K562 (cell line): ENCODE data around the gene GRIN1. TPM values are rescaled to one million over a fixed set of nuclear protein-coding genes. Genes with fewer than 3 reads are reported as not detected.

Experiments used
- ATAC-seq: fragments of 200-7000 bp; cut with Tn5 transposase; 3 replicates; pipeline ENCODE4 v1.9.1; 2020; ENCODE audit warnings: moderate library complexity
- BruUV-seq: library from RNA; stranded (reverse); fragments of 400-500 nt; replicated peaks from 2 replicates; lab custom pipeline; 2021; lab: Mats Ljungman, UMichigan
- CTCF ChIA-PET: fragments of 300-600 bp; formaldehyde crosslinking; extraction: SDS; loops from one replicate; lab custom pipeline; 2021; ENCODE audit warnings: low intra/inter-chr PET ratio; lab: Yijun Ruan, JAX
- POLR2A ChIA-PET: fragments of 300-600, 350-650 bp; sonication (Branson Sonifier 250); formaldehyde crosslinking; extraction: SDS; loops from one replicate; lab custom pipeline; 2021; ENCODE audit warnings: antibody characterized with exemption, inconsistent platforms; lab: Yijun Ruan, JAX
- DNase-seq, 4 experiments: peaks; one replicate each; pipeline versions ENCODE4 v3.0.0 to v3.0.0-alpha.2; 2011 to 2018; ENCODE audit warnings: low spot score in 3 of 4, mixed read lengths in 3 of 4; ENCODE audit errors: extremely low read depth in 1 of 4
- FAIRE-seq: peaks from 2 replicates; lab custom pipeline; 2011; peaks lifted over from hg19 to GRCh38; lab: Jason Lieb, UNC
- H2AFZ ChIP-seq: 2 replicates; pipeline ENCODE4 v1.6.0; 2011; ENCODE audit warnings: low read depth, low read length, control low read depth, inconsistent platforms
- H3K27ac ChIP-seq: fragments of 200-600 bp; 3 replicates; pipeline ENCODE4 v1.8.0; 2011; ENCODE audit warnings: low read depth, mild to moderate bottlenecking, control low read depth, inconsistent platforms, low read length, moderate library complexity, mixed read lengths; ENCODE audit errors: extremely low read depth
- H3K27me3 ChIP-seq, 2 experiments: fragments of 300-600 bp in 1 of 2; 2 replicates in 1 of 2; 3 replicates in 1 of 2; pipeline versions ENCODE4 v1.6.0 to v1.8.0; 2011; ENCODE audit warnings: inconsistent platforms in 2 of 2, low read length in 2 of 2, mild to moderate bottlenecking in 1 of 2, mixed read lengths in 1 of 2, moderate library complexity in 1 of 2; ENCODE audit not compliant: control insufficient read depth in 2 of 2, insufficient read depth in 2 of 2
- H3K36me3 ChIP-seq: fragments of 300-600 bp; 3 replicates; pipeline ENCODE4 v1.8.0; 2011; ENCODE audit warnings: mild to moderate bottlenecking, low read length, inconsistent platforms; ENCODE audit not compliant: control insufficient read depth, insufficient read depth
- H3K4me1 ChIP-seq, 2 experiments: fragments of 200-600 bp in 1 of 2; replicated peaks in 1 of 2; 2 replicates in 1 of 2; 3 replicates in 1 of 2; pipeline versions ENCODE4 v1.5.1 to v1.8.0; 2011; ENCODE audit warnings: inconsistent platforms in 2 of 2, low read length in 2 of 2, mild to moderate bottlenecking in 1 of 2, mixed read lengths in 1 of 2, moderate library complexity in 1 of 2; ENCODE audit not compliant: control insufficient read depth in 2 of 2, insufficient read depth in 2 of 2
- H3K4me2 ChIP-seq: 2 replicates; pipeline ENCODE4 v1.6.1; 2011; ENCODE audit warnings: low read length, control low read depth, inconsistent platforms, mixed read lengths; ENCODE audit not compliant: insufficient read depth
- H3K4me3 ChIP-seq: fragments of 200-600 bp; sonication (generic), shearing (Covaris generic); 2 replicates; pipeline ENCODE4 v1.5.1; 2016; ENCODE audit warnings: control low read depth, inconsistent platforms
- H3K79me2 ChIP-seq: fragments of 200-600 bp; 3 replicates; pipeline ENCODE4 v1.8.0; 2011; ENCODE audit warnings: low read length, inconsistent platforms; ENCODE audit not compliant: control insufficient read depth, insufficient read depth
- H3K9ac ChIP-seq, 2 experiments: 2 replicates each; pipeline versions ENCODE4 v1.6.0 to v1.6.1; 2011; ENCODE audit warnings: low read depth in 2 of 2, low read length in 2 of 2, control low read depth in 1 of 2, inconsistent platforms in 1 of 2, mild to moderate bottlenecking in 1 of 2, mixed read lengths in 1 of 2; ENCODE audit not compliant: insufficient read depth in 1 of 2
- H3K9me1 ChIP-seq: one replicate; pipeline ENCODE4 v1.6.0; 2011; ENCODE audit warnings: inconsistent platforms, mild to moderate bottlenecking, low read length, moderate library complexity; ENCODE audit not compliant: control insufficient read depth, insufficient read depth
- H3K9me3 ChIP-seq: replicated peaks from 2 replicates; pipeline ENCODE4 v1.5.1; 2011; ENCODE audit warnings: low read depth, low read length, inconsistent platforms; ENCODE audit not compliant: control insufficient read depth, insufficient read depth
- H4K20me1 ChIP-seq: replicated peaks from 2 replicates; pipeline ENCODE4 v1.6.1; 2011; ENCODE audit warnings: low read length, inconsistent platforms, mixed read lengths; ENCODE audit not compliant: control insufficient read depth, insufficient read depth
- CBFA2T2 ChIP-seq: fragments of 450-650 bp; conservative IDR thresholded peaks from 2 replicates; pipeline ENCODE4 v1.6.1; 2017; ENCODE audit warnings: mild to moderate bottlenecking
- CXXC5 ChIP-seq: fragments of 250-450 bp; sonication (Bioruptor Pico); IDR thresholded peaks from 2 replicates; pipeline ENCODE4 v1.8.0; 2022; ENCODE audit warnings: inconsistent platforms, mild to moderate bottlenecking, moderate library complexity
- ESRRB ChIP-seq: fragments of 250-450 bp; sonication (Bioruptor Pico); IDR thresholded peaks from 2 replicates; pipeline ENCODE4 v1.5.0; 2020; ENCODE audit warnings: mild to moderate bottlenecking, moderate library complexity, borderline replicate concordance
- MAZ ChIP-seq, 2 experiments: fragments of 450-650 bp in 1 of 2; sonication (generic) in 1 of 2; formaldehyde crosslinking; IDR thresholded peaks in 1 of 2; conservative IDR thresholded peaks in 1 of 2; 2 replicates each; pipeline versions ENCODE4 v1.4.0 to v1.5.0; 2020; ENCODE audit warnings: mild to moderate bottlenecking in 1 of 2, missing genetic modification reagents in 1 of 2
- RBFOX2 ChIP-seq: fragments of 200-400 bp; formaldehyde crosslinking; IDR thresholded peaks from 2 replicates; pipeline ENCODE4 v1.6.1; 2017; ENCODE audit warnings: low read depth, mild to moderate bottlenecking, low read length, moderate library complexity
- ZNF589 ChIP-seq: fragments of 200-800 bp; sonication (Bioruptor generic); IDR thresholded peaks from 2 replicates; pipeline ENCODE4 v1.6.1; 2016; ENCODE audit warnings: low read depth, missing genetic modification characterization, missing compliant biosample characterization
- ZNF830 ChIP-seq: fragments of 250-450 bp; sonication (Bioruptor Pico); IDR thresholded peaks from 2 replicates; pipeline ENCODE4 v1.5.0; 2021; ENCODE audit warnings: mild to moderate bottlenecking
- WGBS: fragments of 100-300 bp; shearing (Covaris generic); methylation state at CpG from one replicate; pipeline ENCODE4 v1.1.6; 2016; ENCODE audit warnings: low coverage, mixed read lengths; ENCODE audit not compliant: insufficient coverage; ENCODE audit errors: missing lambda C conversion rate; 5-methylcytosine and 5-hydroxymethylcytosine counted together
- in situ Hi-C: fragments of 300-500 bp; cut with MboI; formaldehyde crosslinking; loops from 4 replicates; pipeline ENCODE4 v1.15.0; 2018; ENCODE audit warnings: inconsistent platforms, mixed read lengths
- intact Hi-C: fragments of 100-400 bp; cut with micrococcal nuclease; formaldehyde crosslinking; loops from 2 replicates; pipeline ENCODE4 v1.14.2; 2022
- polyA plus RNA-seq, 8 experiments: library from polyadenylated mRNA; depleted of rRNA in 4 of 8; stranded (reverse) in 5 of 8; unstranded in 3 of 8; fragments of >200 nt; fragmentation: Nextera tagmentation in 2 of 8; fragmentation: Illumina TruSeq in 1 of 8; extraction: Ambion mirVana in 2 of 8; extraction: Trizol in 1 of 8; gene quantifications; 2 replicates each; pipeline versions ENCODE4 v1.2.1 to v1.2.3, GENCODE V29; 2011 to 2014; ENCODE audit warnings: inconsistent platforms in 1 of 8, missing spikeins in 1 of 8
- total RNA-seq, 7 experiments: library from RNA; depleted of rRNA in 6 of 7; stranded (reverse); fragments of >200 nt in 6 of 7; fragmentation: Illumina TruSeq in 2 of 7; extraction: Trizol in 2 of 7; gene quantifications; 2 replicates each; pipeline versions ENCODE4 v1.2.1 to v1.2.3, GENCODE V29; 2011 to 2021; ENCODE audit warnings: low replicate concordance in 1 of 7
- TF ChIP-seq, protein P1 (sequence below), 2 experiments: IDR thresholded peaks in 1 of 2; conservative IDR thresholded peaks in 1 of 2; 2 replicates each; pipeline ENCODE4 v1.6.1; 2016; ENCODE audit warnings: low read depth in 2 of 2, mild to moderate bottlenecking in 1 of 2, missing compliant biosample characterization in 1 of 2, missing genetic modification characterization in 1 of 2, moderate library complexity in 1 of 2
- TF ChIP-seq, protein P2 (sequence below): fragments of 450-650 bp; formaldehyde crosslinking; IDR thresholded peaks from 2 replicates; pipeline ENCODE4 v1.4.0; 2020; ENCODE audit warnings: mild to moderate bottlenecking, mixed read lengths

GRIN1 gene
- total and polyA plus RNA-seq, 9 of the 15 experiments (the other 6 are each of a cell fraction or from before 2014, with no cell fraction given) = 0.03 to 0.35 (median 0.16) TPM; not detected in 6

DNA sequence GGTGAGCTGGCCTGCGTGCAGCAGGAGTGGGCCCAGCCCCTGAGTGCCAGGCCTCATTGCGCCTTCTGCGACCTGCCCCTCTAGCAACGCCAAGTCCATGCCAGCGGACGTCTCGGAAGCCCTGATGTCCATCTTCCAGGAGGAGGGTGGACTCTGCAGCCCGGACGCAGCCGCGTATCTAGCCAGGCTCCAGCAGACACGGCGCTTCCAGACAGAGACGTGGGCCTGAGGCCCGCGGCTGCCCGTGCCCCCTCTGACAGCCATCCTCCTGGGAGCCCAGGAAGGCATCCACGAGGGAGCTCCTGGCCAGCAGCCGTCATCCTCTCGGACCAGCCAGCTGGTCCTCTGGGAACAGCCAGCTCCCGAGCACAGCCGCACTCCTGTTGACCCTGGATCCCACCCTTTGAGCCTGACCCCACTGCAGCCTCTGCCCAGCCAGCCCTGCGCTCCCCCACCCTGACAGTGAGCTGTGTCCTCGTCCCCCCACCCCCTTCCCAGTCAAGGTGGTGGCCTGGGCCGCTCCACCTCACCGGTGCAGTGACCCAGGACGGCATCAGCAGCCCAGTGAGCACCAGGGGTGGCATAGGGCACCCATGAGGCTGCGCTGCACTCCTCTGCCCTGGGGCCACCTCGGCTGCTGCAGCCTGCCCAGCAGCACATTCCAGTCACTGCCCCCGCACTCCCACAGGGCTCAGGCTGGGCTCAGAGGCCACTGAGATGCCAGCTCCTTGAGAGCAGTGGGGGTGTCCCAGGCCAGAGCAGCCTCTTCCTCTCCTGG is 77.4 kb downstream of the GRIN1 start:
- H3K9me1 ChIP-seq = no peaks in the 10 kb centered on the region
- ATAC-seq (no peak), FAIRE-seq (no peak)
- no peak overlapping the region for H3K27ac ChIP-seq
- no peaks in the 10 kb centered on the region for H3K9me3 ChIP-seq
- H2AFZ ChIP-seq = no peak overlapping the region
- intact Hi-C loops = no loop called here
- no TSS peak for BruUV-seq
- H3K36me3 ChIP-seq = peaks cover 35% of the 10 kb centered on the region; the same call in 2 of the 3 replicates
- H3K79me2 ChIP-seq = peaks cover 18% of the 10 kb centered on the region; the same call in 2 of the 3 replicates
- CTCF ChIA-PET = no interaction called here
- no peak for TF ChIP-seq ZNF589 (CRISPR knock-in tag)
- no peak for TF ChIP-seq MAZ (CRISPR knock-in tag; conservative IDR thresholded peaks at IDR 0.05 in 1 of 2, IDR thresholded peaks at IDR 0.05 in 1 of 2)
- no peak for TF ChIP-seq CBFA2T2
- TF ChIP-seq, protein P1, sequence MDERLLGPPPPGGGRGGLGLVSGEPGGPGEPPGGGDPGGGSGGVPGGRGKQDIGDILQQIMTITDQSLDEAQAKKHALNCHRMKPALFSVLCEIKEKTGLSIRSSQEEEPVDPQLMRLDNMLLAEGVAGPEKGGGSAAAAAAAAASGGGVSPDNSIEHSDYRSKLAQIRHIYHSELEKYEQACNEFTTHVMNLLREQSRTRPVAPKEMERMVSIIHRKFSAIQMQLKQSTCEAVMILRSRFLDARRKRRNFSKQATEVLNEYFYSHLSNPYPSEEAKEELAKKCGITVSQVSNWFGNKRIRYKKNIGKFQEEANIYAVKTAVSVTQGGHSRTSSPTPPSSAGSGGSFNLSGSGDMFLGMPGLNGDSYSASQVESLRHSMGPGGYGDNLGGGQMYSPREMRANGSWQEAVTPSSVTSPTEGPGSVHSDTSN (CRISPR knock-in tag; IDR thresholded peaks at IDR 0.05; ENCODE audit: low read depth) = no peak
- TF ChIP-seq, protein P1 (tag; conservative IDR thresholded peaks at IDR 0.05; ENCODE audit: low read depth) = no peak
- no peak for TF ChIP-seq ESRRB (CRISPR knock-in tag)
- TF ChIP-seq RBFOX2 = 0 out of 2 replicates have a peak, but pooled peaks have one; percentile 13
- TF ChIP-seq, protein P2, sequence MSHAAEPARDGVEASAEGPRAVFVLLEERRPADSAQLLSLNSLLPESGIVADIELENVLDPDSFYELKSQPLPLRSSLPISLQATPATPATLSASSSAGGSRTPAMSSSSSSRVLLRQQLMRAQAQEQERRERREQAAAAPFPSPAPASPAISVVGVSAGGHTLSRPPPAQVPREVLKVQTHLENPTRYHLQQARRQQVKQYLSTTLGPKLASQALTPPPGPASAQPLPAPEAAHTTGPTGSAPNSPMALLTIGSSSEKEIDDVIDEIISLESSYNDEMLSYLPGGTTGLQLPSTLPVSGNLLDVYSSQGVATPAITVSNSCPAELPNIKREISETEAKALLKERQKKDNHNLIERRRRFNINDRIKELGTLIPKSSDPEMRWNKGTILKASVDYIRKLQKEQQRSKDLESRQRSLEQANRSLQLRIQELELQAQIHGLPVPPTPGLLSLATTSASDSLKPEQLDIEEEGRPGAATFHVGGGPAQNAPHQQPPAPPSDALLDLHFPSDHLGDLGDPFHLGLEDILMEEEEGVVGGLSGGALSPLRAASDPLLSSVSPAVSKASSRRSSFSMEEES (CRISPR knock-in tag) = no peak
- TF ChIP-seq ZNF830 = no peak
- TF ChIP-seq CXXC5 = no peak
- TF ChIP-seq, all 486 proteins: peak for 1
- Histone ChIP-seq H3K4me2 (no peak overlapping the region; the same call in 1 of the 2 replicates), H3K4me1 (peaks cover 27 to 88% of the 10 kb centered on the region in 2 experiments), H4K20me1 (peaks cover 2% of the 10 kb centered on the region; the same call in 1 of the 2 replicates), H3K4me3 (no peak overlapping the region), H3K27me3 (no peaks in the 10 kb centered on the region), H3K9ac (peak overlapping the region in 1 of 2 experiments; percentile 92; a peak in 2 of 4 replicates)
- in situ Hi-C loops = no loop called here
- no peak for DNase-seq
- POLR2A ChIA-PET = interaction anchor here (0.6 to 1.6 kb wide), 6 partner anchors 10 to 89 kb away, joined by 3 to 5 read pairs (median 4); no protein-coding TSS in a partner anchor
- 92% methylated on average over 24 of the region's 30 CpGs for WGBS
